Astrocyte (in vitro differentiated cells and primary cell): ENCODE measurements around the gene TPPP3. TPM values are rescaled to one million over a fixed set of nuclear protein-coding genes. Genes with fewer than 3 reads are reported as not detected.

Source experiments
- DNase-seq: peaks from one replicate; pipeline ENCODE4 v3.0.0-alpha.2; 2010; ENCODE audit warnings: low read depth
- FAIRE-seq: peaks from 2 replicates; lab custom pipeline; 2011; peaks lifted over from hg19 to GRCh38; lab: Jason Lieb, UNC
- H2AFZ ChIP-seq: 2 replicates; pipeline ENCODE4 v1.6.0; 2012; ENCODE audit warnings: low read depth, low read length, inconsistent platforms
- H3K27ac ChIP-seq: 2 replicates; pipeline ENCODE4 v1.5.1; 2011; ENCODE audit warnings: low read depth, low read length, inconsistent platforms
- H3K27me3 ChIP-seq: 2 replicates; pipeline ENCODE4 v1.6.0; 2011; ENCODE audit warnings: low read length, inconsistent platforms; ENCODE audit not compliant: insufficient read depth
- H3K36me3 ChIP-seq: 2 replicates; pipeline ENCODE4 v1.5.1; 2011; ENCODE audit warnings: low read length, inconsistent platforms; ENCODE audit not compliant: insufficient read depth
- H3K4me1 ChIP-seq: 2 replicates; pipeline ENCODE4 v1.5.1; 2011; ENCODE audit warnings: low read length, inconsistent platforms; ENCODE audit not compliant: insufficient read depth
- H3K4me2 ChIP-seq: 2 replicates; pipeline ENCODE4 v1.6.0; 2012; ENCODE audit warnings: low read length, inconsistent platforms
- H3K4me3 ChIP-seq: 2 replicates; pipeline ENCODE4 v1.5.1; 2011; ENCODE audit warnings: low read depth, mild to moderate bottlenecking, low read length, inconsistent platforms; ENCODE audit not compliant: insufficient read depth
- H3K79me2 ChIP-seq: 2 replicates; pipeline ENCODE4 v1.6.0; 2012; ENCODE audit warnings: mild to moderate bottlenecking, low read length, inconsistent platforms; ENCODE audit not compliant: insufficient read depth
- H3K9ac ChIP-seq: 2 replicates; pipeline ENCODE4 v1.6.0; 2012; ENCODE audit warnings: mild to moderate bottlenecking, low read length, inconsistent platforms
- H3K9me3 ChIP-seq: 2 replicates; pipeline ENCODE4 v1.5.1; 2012; ENCODE audit warnings: low read depth, mild to moderate bottlenecking, low read length, inconsistent platforms; ENCODE audit not compliant: insufficient read depth
- H4K20me1 ChIP-seq: 2 replicates; pipeline ENCODE4 v1.6.0; 2012; ENCODE audit warnings: low read length, inconsistent platforms; ENCODE audit not compliant: insufficient read depth
- H3K27ac Mint-ChIP-seq: one replicate; pipeline ENCODE4 v1.8.0; 2021; ENCODE audit warnings: mild to moderate bottlenecking, mixed read lengths; ENCODE audit not compliant: unreplicated experiment
- H3K27me3 Mint-ChIP-seq: one replicate; pipeline ENCODE4 v1.8.0; 2021; ENCODE audit warnings: low read depth, mixed read lengths; ENCODE audit not compliant: unreplicated experiment
- H3K36me3 Mint-ChIP-seq: one replicate; pipeline ENCODE4 v1.8.0; 2021; ENCODE audit warnings: low read depth, mixed read lengths; ENCODE audit not compliant: unreplicated experiment
- H3K4me1 Mint-ChIP-seq: one replicate; pipeline ENCODE4 v1.8.0; 2021; ENCODE audit warnings: low read depth, mixed read lengths; ENCODE audit not compliant: unreplicated experiment
- H3K4me3 Mint-ChIP-seq: one replicate; pipeline ENCODE4 v1.8.0; 2021; ENCODE audit warnings: mild to moderate bottlenecking, moderate library complexity, mixed read lengths; ENCODE audit not compliant: unreplicated experiment
- H3K9me3 Mint-ChIP-seq: one replicate; pipeline ENCODE4 v1.8.0; 2021; ENCODE audit warnings: mild to moderate bottlenecking, mixed read lengths; ENCODE audit not compliant: unreplicated experiment
- EZH2 ChIP-seq: IDR thresholded peaks from 2 replicates; pipeline ENCODE4 v1.6.1; 2012; ENCODE audit warnings: mild to moderate bottlenecking, low read length, inconsistent platforms; ENCODE audit not compliant: insufficient read depth
- total RNA-seq: library from RNA; stranded (reverse); gene quantifications from 2 replicates; pipeline ENCODE4 v1.2.1, GENCODE V29; 2021
- TF ChIP-seq, protein P1 (sequence below): IDR thresholded peaks from 2 replicates; pipeline ENCODE4 v1.5.1; 2011; ENCODE audit warnings: low read depth, mild to moderate bottlenecking, inconsistent platforms, low read length, moderate library complexity; ENCODE audit not compliant: insufficient read depth

The TPPP3 gene
- total RNA-seq, 1 donor from 2014 or later = 0.75 TPM

DNA sequence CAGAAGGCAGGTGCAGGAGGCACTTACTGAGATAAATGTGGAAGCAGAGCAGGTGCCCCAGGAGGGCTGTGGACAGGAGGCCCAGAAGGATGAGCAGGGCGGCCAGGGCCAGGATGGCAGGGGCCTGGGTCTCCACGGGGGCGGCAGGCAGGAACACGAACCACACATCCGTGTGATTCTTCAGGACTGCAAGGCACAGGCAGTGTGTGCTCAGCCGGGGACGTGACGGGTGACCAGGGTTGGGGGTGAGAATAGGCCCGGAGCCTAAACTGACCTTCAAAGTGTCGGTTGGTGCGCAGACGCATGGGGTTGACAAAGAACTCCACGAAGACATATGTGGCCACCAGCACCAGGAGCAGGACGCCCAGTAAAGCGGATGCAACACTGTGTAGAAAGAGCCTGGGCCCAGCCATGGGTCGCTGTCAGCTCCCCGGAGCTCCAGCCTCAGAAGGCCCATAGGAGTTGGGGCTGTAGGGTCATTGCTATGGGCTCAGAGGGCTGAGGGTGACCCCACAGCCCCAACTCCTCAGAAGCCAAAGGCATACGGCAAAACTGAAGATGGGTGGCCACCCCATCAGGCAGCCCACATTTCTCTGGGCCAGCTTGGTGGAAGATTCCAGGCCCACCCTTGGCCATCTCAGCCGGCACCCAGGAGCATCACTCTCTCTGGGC lies 5.4 kb upstream of the TPPP3 start:
- TF ChIP-seq EZH2 = no peak
- TF ChIP-seq, protein P1, sequence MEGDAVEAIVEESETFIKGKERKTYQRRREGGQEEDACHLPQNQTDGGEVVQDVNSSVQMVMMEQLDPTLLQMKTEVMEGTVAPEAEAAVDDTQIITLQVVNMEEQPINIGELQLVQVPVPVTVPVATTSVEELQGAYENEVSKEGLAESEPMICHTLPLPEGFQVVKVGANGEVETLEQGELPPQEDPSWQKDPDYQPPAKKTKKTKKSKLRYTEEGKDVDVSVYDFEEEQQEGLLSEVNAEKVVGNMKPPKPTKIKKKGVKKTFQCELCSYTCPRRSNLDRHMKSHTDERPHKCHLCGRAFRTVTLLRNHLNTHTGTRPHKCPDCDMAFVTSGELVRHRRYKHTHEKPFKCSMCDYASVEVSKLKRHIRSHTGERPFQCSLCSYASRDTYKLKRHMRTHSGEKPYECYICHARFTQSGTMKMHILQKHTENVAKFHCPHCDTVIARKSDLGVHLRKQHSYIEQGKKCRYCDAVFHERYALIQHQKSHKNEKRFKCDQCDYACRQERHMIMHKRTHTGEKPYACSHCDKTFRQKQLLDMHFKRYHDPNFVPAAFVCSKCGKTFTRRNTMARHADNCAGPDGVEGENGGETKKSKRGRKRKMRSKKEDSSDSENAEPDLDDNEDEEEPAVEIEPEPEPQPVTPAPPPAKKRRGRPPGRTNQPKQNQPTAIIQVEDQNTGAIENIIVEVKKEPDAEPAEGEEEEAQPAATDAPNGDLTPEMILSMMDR = no peak

DNA sequence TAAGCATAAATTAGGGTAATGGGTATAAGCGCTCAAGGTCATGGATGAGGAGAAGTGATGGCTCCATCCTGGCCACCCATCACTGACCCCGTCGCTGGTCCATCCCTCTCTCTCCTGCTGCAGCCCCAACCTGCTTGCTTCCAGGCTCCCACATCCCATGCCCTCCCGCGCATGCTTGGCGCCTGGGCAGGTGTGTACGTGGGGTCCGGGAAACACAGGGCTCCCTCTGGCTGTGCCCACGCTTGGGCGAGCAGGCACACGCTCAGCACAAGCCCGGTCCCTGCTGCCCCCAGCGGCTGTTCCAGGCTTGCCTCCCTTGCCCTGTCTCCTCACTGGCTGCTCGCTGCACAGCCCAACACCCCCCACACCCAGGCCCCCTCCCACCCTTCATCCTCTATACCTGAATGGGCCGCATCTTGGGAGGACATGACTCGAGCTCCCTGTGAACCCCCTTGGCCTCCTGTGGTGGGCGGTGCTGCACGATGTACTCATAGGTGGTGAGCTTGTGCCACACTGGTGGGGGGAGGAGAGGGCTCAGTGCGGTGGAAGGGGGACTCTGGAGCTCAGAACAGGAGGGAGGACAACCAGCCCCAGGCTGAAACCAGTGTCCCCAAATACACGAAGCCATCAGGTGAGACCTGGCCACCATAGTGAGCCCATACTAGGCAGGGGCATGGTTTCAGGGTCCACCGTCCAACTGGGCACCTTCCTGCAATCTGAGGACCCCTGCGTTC lies 4.7 kb upstream of the TPPP3 start:
- Histone ChIP-seq H3K4me2 (no peak overlapping the region), H3K27ac (no peak overlapping the region), H3K27me3 (peaks cover 3% of the 10 kb centered on the region), H3K4me1 (peaks cover 22% of the 10 kb centered on the region), H2AFZ (no peak overlapping the region), H4K20me1 (peaks cover 4% of the 10 kb centered on the region), H3K36me3 (no peaks in the 10 kb centered on the region), H3K9me3 (no peaks in the 10 kb centered on the region), H3K4me3 (no peak overlapping the region), H3K9ac (no peak overlapping the region), H3K79me2 (no peaks in the 10 kb centered on the region)
- peaks cover 38% of the 10 kb centered on the region for H3K27me3 Mint-ChIP-seq
- FAIRE-seq (no peak), DNase-seq (no peak)
- TF ChIP-seq, protein P1 = no peak
- TF ChIP-seq EZH2 = no peak
- no peak overlapping the region for H3K4me3 Mint-ChIP-seq
- H3K27ac Mint-ChIP-seq = no peak overlapping the region
- no peaks in the 10 kb centered on the region for H3K9me3 Mint-ChIP-seq
- H3K36me3 Mint-ChIP-seq = no peaks in the 10 kb centered on the region
- no peaks in the 10 kb centered on the region for H3K4me1 Mint-ChIP-seq

More for the DNA sequence above, 5.4 kb upstream of the TPPP3 start:
- Histone ChIP-seq H3K36me3 (no peaks in the 10 kb centered on the region), H2AFZ (no peak overlapping the region), H4K20me1 (peaks cover 4% of the 10 kb centered on the region), H3K9ac (no peak overlapping the region), H3K4me3 (no peak overlapping the region), H3K4me2 (peak overlapping the region; percentile 66), H3K27me3 (peaks cover 3% of the 10 kb centered on the region), H3K79me2 (no peaks in the 10 kb centered on the region), H3K9me3 (no peaks in the 10 kb centered on the region), H3K4me1 (peaks cover 17% of the 10 kb centered on the region), H3K27ac (no peak overlapping the region)
- Mint-ChIP-seq H3K27me3 (peaks cover 41% of the 10 kb centered on the region), H3K9me3 (no peaks in the 10 kb centered on the region), H3K4me1 (no peaks in the 10 kb centered on the region), H3K4me3 (no peak overlapping the region), H3K27ac (no peak overlapping the region), H3K36me3 (no peaks in the 10 kb centered on the region)
- FAIRE-seq = no peak
- DNase-seq = no peak
